Measurements from ENCODE around the gene TIMM9.
"Not testable (repeated sequence)": the region's sequence is repeated elsewhere in the genome, so short reads cannot be mapped to it uniquely, and the experiment has no call there.

The TIMM9 gene

DNA sequence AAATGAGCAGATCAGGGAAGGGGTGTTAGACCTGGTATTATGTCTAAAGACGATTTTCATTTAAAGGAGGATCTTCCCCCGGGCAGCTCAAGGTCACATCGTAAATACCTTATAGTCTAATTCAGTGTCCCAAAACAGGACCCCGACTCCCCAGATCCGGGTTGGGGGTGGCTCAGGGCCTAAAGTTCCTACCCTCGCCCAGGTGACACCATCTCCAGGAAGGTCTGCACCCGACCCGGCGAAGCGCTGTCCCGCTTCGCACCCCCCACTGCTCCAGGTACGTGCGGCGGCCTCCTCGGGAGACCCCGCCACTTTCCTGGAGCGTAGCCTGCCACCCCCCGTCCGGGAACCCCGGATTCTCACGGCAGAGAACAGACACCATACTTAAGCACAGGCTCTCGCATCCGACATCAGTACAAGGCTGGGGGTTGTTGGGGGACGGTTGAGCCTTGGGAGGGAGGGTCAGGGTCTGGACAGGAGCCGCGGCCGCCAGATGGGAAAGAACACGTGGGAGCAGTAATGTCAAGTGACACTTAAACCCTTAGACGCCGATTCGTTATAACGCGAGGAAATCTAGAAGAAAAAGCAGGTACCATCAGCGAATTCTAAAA, 556 bp downstream of the TIMM9 start:
- TF ChIP-seq, protein P1, sequence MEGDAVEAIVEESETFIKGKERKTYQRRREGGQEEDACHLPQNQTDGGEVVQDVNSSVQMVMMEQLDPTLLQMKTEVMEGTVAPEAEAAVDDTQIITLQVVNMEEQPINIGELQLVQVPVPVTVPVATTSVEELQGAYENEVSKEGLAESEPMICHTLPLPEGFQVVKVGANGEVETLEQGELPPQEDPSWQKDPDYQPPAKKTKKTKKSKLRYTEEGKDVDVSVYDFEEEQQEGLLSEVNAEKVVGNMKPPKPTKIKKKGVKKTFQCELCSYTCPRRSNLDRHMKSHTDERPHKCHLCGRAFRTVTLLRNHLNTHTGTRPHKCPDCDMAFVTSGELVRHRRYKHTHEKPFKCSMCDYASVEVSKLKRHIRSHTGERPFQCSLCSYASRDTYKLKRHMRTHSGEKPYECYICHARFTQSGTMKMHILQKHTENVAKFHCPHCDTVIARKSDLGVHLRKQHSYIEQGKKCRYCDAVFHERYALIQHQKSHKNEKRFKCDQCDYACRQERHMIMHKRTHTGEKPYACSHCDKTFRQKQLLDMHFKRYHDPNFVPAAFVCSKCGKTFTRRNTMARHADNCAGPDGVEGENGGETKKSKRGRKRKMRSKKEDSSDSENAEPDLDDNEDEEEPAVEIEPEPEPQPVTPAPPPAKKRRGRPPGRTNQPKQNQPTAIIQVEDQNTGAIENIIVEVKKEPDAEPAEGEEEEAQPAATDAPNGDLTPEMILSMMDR (conservative IDR thresholded peaks at IDR 0.05; ENCODE audit: low read depth, low read length), result no peak
- DNase-seq (ENCODE audit: low read depth), result peak; percentile 23
- peak overlapping the region; percentile 74 for H3K4me3 ChIP-seq (ENCODE audit: low read length)

DNA sequence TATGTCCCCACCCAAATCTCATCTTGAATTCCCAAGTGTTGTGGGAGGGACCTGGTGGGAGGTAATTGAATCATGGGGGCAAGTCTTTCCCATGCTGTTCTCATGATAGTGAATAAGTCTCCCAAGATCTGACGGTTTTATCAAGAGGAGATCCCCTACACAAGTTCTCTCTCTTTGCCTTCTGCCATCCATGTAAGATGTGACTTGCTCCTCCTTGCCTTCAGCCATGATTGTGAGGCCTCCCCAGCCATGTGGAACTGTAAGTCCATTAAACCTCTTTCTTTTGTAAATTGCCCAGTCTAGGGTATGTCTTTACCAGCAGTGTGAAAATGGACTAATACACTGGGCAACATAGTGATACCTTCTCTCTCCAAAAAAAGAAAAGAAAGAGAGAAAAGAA, 10.4 kb downstream of the TIMM9 start:
- H3K4me3 ChIP-seq (ENCODE audit: low read length); DNase-seq (ENCODE audit: low read depth): not testable (repeated sequence)

DNA sequence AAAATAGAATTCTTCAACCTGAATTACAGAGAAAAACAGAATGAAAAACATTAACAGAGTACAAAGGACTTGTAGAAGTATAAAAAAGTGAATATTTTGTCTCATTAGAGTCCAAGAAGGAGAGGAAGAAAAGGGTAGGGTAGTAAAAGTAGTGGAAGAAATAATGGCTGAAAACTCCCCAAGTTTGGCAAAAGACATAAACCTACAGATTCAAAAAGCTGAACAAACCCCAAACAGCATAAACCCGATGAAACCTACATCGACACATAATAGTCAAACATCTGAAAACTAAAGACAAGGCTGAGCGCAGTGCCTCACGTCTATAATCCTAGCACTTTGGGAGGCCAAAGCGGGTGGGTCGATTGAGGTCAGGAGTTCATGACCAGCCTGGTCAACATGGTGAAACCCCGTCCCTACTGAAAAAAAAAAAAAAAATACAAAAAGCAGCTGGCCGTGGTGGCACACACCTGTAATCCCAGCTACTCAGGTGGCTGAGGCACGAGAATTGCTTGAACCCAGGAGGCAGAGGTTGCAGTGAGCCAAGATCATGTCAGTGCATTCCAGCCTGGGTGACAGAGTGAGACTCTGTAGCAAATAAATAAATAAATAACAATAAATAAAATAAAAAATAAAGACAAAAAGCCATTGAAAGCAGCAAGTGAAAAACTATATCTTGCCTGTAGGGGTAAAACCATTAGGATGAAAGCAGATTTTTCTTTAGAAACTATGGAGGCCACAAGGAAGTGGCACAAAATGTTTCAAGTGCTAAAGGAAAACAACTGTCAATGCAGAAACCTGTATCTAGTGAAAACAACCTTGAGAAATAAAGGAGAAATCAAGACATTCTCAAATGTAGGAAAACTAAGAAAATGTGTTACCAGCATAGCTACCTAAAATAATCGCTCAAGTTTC, 11.4 kb downstream of the TIMM9 start:
- no peak for DNase-seq (ENCODE audit: low read depth)
- no peak overlapping the region for H3K4me3 ChIP-seq (ENCODE audit: low read length)
- TF ChIP-seq, protein P1 (conservative IDR thresholded peaks at IDR 0.05; ENCODE audit: low read depth, low read length), result no peak

DNA sequence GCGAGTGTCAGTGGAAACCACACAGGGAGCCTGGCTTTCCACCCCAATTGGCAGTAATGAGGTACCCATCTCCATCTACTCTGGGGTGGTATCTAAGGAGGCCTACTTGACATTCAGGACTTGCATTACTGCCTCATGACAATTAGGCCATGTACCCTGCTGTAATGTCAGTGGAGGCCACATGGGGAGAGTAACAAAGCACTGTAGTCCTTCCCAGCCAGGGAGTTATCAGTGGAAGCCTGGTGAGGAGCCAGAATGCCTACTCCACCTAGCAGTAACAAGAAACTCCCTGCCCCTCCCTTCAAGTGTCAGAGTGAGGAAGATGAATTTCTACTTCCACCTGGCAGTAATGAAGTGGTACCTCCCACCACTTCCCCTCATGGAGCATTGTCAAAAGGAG, 12.5 kb downstream of the TIMM9 start:
- no peak for DNase-seq (ENCODE audit: low read depth)

DNA sequence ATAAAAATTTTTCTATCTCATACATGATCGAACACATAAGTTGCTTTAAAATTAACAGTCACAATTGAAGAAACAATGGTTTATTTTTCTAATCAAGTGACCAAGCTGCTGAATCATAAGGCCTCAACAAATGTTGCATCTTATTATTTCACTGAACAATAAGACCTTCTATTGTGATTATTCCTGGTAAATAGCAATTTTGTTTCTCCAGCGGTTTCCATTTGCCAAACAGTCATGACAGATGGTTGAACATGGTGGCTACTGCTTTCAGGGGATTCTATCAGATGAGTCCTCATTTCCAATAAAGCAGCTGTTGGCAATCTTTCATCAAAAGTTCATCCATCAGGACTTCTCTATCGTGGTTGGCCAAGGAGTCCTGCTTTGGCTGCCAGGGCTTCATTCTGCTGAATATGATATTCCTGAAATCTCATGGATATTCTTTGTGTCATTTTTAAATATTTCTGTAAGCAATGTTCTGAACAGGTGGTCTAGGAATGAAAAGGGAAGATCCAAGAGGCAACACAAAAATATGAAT, 18.6 kb downstream of the TIMM9 start:
- TF ChIP-seq, protein P1 (conservative IDR thresholded peaks at IDR 0.05; ENCODE audit: low read depth, low read length), result no peak
- no peak for DNase-seq (ENCODE audit: low read depth)
- no peak overlapping the region for H3K4me3 ChIP-seq (ENCODE audit: low read length)

More for the DNA sequence above, 12.5 kb downstream of the TIMM9 start:
- TF ChIP-seq, protein P1 (conservative IDR thresholded peaks at IDR 0.05; ENCODE audit: low read depth, low read length), result no peak
- H3K4me3 ChIP-seq (ENCODE audit: low read length), result no peak overlapping the region

DNA sequence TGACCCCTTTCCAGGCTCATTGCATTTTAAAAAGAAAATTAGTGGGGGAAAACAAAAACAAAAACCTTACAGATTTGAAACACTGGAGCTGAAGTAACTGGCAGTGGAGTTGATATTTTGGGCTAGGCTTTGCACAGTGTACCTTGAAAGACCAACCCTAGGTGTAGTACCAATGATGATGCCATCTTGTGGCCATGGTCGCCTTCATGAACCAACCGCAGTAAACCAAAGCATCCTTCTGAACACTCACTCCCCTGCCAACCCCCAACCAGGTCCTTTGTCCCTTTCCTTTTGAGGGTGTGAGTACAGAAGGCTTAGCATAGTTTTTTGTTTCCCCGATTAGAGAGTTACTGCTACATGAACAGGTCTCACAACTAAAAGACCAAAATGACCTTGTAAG, 25.7 kb downstream of the TIMM9 start:
- no peak for DNase-seq (ENCODE audit: low read depth)
- TF ChIP-seq, protein P1 (conservative IDR thresholded peaks at IDR 0.05; ENCODE audit: low read depth, low read length), result peak; percentile 21
- H3K4me3 ChIP-seq (ENCODE audit: low read length), result no peak overlapping the region

DNA sequence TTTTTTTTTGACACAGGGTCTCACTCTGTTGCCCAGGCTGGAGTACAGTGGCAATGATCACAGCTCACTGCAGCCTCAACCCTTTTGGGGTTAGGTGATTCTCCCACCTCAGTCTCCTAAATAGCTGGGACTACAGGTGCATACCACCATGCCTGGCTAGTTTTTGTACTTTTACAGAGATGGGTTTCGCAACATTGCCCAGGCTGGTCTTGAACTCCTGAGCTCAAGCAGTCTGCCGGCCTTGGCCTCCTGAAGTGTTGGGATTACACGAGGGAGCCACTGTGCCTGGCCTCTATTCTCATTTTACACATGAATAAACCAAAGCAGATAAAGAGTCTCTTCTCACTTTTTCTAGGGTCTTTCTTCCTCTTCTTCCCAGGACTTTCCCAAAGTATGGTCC, 28.4 kb downstream of the TIMM9 start:
- TF ChIP-seq, protein P1 (conservative IDR thresholded peaks at IDR 0.05; ENCODE audit: low read depth, low read length), result no peak
- no peak for DNase-seq (ENCODE audit: low read depth)
- H3K4me3 ChIP-seq (ENCODE audit: low read length), result no peak overlapping the region
